SU-DHL-6 (cell line): ENCODE data around the gene COPS8.

Experiments
- H2AFZ ChIP-seq: fragments of 200-600 bp; sonication (generic); 2 replicates; pipeline ENCODE4 v1.6.1; 2014; ENCODE audit warnings: low read depth, mild to moderate bottlenecking, moderate library complexity, mixed read lengths, antibody characterized with exemption, low read length; ENCODE audit not compliant: severe bottlenecking
- H3F3A ChIP-seq: fragments of 200-600 bp; shearing (Covaris generic); 2 replicates; pipeline ENCODE4 v1.6.0; 2016; ENCODE audit warnings: antibody characterized with exemption, mild to moderate bottlenecking; ENCODE audit not compliant: insufficient read depth
- H3K27ac ChIP-seq: fragments of 200-600 bp; sonication (generic); 2 replicates; pipeline ENCODE4 v1.5.1; 2016; ENCODE audit warnings: low read depth, mild to moderate bottlenecking, low read length, moderate library complexity, mixed read lengths
- H3K27me3 ChIP-seq: fragments of 200-600 bp; sonication (generic), shearing (Covaris generic); 2 replicates; pipeline ENCODE4 v1.6.0; 2014; ENCODE audit warnings: mild to moderate bottlenecking, low read length
- H3K36me3 ChIP-seq: fragments of 200-600 bp; sonication (generic); 2 replicates; pipeline ENCODE4 v1.6.1; 2014; ENCODE audit warnings: mild to moderate bottlenecking, low read length, mixed read lengths
- H3K4me2 ChIP-seq: fragments of 300-600, 200-600 bp; shearing (Covaris generic), sonication (generic); 2 replicates; pipeline ENCODE4 v1.6.0; 2014; ENCODE audit warnings: low read length, low read depth, mild to moderate bottlenecking; ENCODE audit not compliant: poor library complexity, severe bottlenecking
- H3K4me3 ChIP-seq: fragments of 200-600 bp; sonication (generic); 2 replicates; pipeline ENCODE4 v1.5.1; 2014; ENCODE audit warnings: antibody characterized with exemption, low read length, mild to moderate bottlenecking, mixed read lengths; ENCODE audit not compliant: insufficient read depth, poor library complexity, severe bottlenecking
- H3K79me2 ChIP-seq: fragments of 200-600 bp; sonication (generic); 2 replicates; pipeline ENCODE4 v1.6.1; 2014; ENCODE audit warnings: mild to moderate bottlenecking, low read length, moderate library complexity; ENCODE audit not compliant: insufficient read depth
- H3K9ac ChIP-seq: fragments of 200-600 bp; sonication (generic); 2 replicates; pipeline ENCODE4 v1.7.0; 2014; ENCODE audit warnings: mild to moderate bottlenecking, low read length
- H3K9me2 ChIP-seq: fragments of 200-600 bp; sonication (generic); replicated peaks from 2 replicates; pipeline ENCODE4 v1.6.1; 2014; ENCODE audit warnings: low read length; ENCODE audit not compliant: insufficient read depth
- H3K9me3 ChIP-seq: fragments of 200-600 bp; sonication (generic); 2 replicates; pipeline ENCODE4 v1.6.1; 2014; ENCODE audit warnings: low read length, mixed read lengths; ENCODE audit not compliant: insufficient read depth
- H4K20me1 ChIP-seq: fragments of 200-600 bp; sonication (generic); 2 replicates; pipeline ENCODE4 v1.6.1; 2014; ENCODE audit warnings: low read depth, mild to moderate bottlenecking, antibody characterized with exemption, low read length, moderate library complexity, mixed read lengths
- CTCF ChIP-seq: fragments of 200-600 bp; sonication (generic); IDR thresholded peaks from one replicate; pipeline ENCODE4 v1.5.1; 2017; ENCODE audit warnings: antibody characterized with exemption, mild to moderate bottlenecking, low read length, moderate library complexity; ENCODE audit not compliant: insufficient read depth, poor library complexity, severe bottlenecking
- EZH2phosphoT487 ChIP-seq: fragments of 200-600 bp; sonication (generic), shearing (Covaris generic); conservative IDR thresholded peaks from 2 replicates; pipeline ENCODE4 v1.6.1; 2018; ENCODE audit warnings: mild to moderate bottlenecking, antibody characterized with exemption, low read length, moderate library complexity, mixed read lengths

Gene COPS8

GRCh38 chr2:237132799-237133198 lies 47.1 kb downstream of the COPS8 start:
- no peaks in the 10 kb centered on the region for H4K20me1 ChIP-seq
- H3K9me2 ChIP-seq = no peaks in the 10 kb centered on the region
- H3K4me3 ChIP-seq = no peak overlapping the region
- H3K9me3 ChIP-seq = peaks cover 8% of the 10 kb centered on the region; the same call in 1 of the 2 replicates
- no peak overlapping the region for H3K4me2 ChIP-seq
- TF ChIP-seq EZH2phosphoT487 (no peak), CTCF (peak; percentile 71)
- no peaks in the 10 kb centered on the region for H3F3A ChIP-seq
- H3K79me2 ChIP-seq = no peaks in the 10 kb centered on the region
- H3K36me3 ChIP-seq = no peaks in the 10 kb centered on the region
- no peak overlapping the region for H2AFZ ChIP-seq
- H3K27ac ChIP-seq = no peak overlapping the region
- H3K27me3 ChIP-seq = no peaks in the 10 kb centered on the region
- no peak overlapping the region for H3K9ac ChIP-seq

- Histone ChIP-seq H3K9me2 (no peaks in the 10 kb centered on the region), H4K20me1 (no peaks in the 10 kb centered on the region), H3K9ac (no peak overlapping the region), H3K27me3 (no peaks in the 10 kb centered on the region), H3K4me2 (no peak overlapping the region), H3F3A (no peaks in the 10 kb centered on the region), H3K36me3 (no peaks in the 10 kb centered on the region), H3K4me3 (no peak overlapping the region), H3K79me2 (no peaks in the 10 kb centered on the region), H2AFZ (no peak overlapping the region), H3K27ac (no peak overlapping the region), H3K9me3 (peaks cover 8% of the 10 kb centered on the region; the same call in 1 of the 2 replicates)
- TF ChIP-seq CTCF (no peak), EZH2phosphoT487 (no peak)
Measured at GRCh38 chr2:237134321-237135230, 48.9 kb downstream of the COPS8 start.

- H3K4me3 ChIP-seq = no peak overlapping the region
- no peaks in the 10 kb centered on the region for H3K27me3 ChIP-seq
- H3K27ac ChIP-seq = no peak overlapping the region
- no peaks in the 10 kb centered on the region for H3K9me2 ChIP-seq
- peaks cover 8% of the 10 kb centered on the region; the same call in 1 of the 2 replicates for H3K9me3 ChIP-seq
- TF ChIP-seq EZH2phosphoT487 = no peak
- TF ChIP-seq CTCF = no peak
- no peak overlapping the region for H3K9ac ChIP-seq
- no peak overlapping the region for H3K4me2 ChIP-seq
- H4K20me1 ChIP-seq = no peaks in the 10 kb centered on the region
- no peaks in the 10 kb centered on the region for H3F3A ChIP-seq
- H2AFZ ChIP-seq = no peak overlapping the region
- H3K36me3 ChIP-seq = no peaks in the 10 kb centered on the region
- no peaks in the 10 kb centered on the region for H3K79me2 ChIP-seq
Measured at GRCh38 chr2:237136824-237137223, 51.1 kb downstream of the COPS8 start.
